HG02981 (cell line): ENCODE measurements around the gene SIRPD.
"Not testable (repeated sequence)": the region's sequence is repeated elsewhere in the genome, so short reads cannot be mapped to it uniquely, and the experiment has no call there.

ENCODE experiments used
- ATAC-seq: cut with Tn5 transposase; IDR thresholded peaks from one replicate; pipeline ENCODE4 v1.9.1; 2021; ENCODE audit warnings: mild to moderate bottlenecking, moderate library complexity; ENCODE audit not compliant: unreplicated experiment

SIRPD gene

GRCh38 chr20:1497371-1497770 is 60.1 kb downstream of the SIRPD start:
- not testable (repeated sequence) for ATAC-seq

GRCh38 chr20:1496930-1497329 is 60.6 kb downstream of the SIRPD start:
- no peak for ATAC-seq

DNA sequence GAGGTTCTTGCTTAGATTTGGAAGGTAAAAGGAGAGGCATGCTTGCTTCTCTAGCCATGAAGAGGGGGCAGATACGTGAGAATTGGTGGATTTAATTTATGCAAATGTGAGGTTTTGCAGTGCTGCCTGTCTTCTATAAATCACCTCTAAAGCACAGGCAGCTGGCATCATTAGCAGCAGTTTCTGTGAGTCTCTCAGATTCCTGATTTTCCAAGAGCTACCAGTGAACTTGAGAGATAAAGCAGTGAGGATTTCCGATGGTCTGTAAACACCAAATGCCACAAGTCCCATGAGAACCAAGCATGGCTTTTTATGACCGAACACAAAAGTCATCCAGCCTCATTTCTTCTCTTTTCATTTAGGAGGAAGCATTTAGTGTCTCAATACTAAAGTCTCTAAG is 63.1 kb downstream of the SIRPD start:
- ATAC-seq = no peak

DNA sequence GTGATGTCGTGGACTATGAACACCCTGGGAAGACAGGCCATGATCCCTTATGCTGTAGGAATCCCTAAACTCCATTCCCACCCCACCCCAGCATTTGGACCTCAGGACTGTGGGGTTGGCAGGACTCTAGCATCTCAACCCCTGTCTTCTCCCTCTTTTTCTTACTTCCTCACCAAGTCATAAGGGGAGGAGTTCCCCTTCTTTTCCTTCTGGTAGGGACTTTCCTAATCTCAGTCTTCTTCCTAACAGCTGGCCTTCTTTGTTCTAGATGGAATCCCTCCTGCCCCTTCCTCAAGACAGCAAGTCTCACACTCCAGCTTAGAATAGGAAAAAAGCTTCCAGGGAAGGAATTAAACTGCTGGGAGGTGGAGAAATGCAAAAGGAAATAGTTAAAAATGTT is 64.0 kb downstream of the SIRPD start:
- ATAC-seq = no peak

- no peak for ATAC-seq
These were observed 65.5 kb downstream of the SIRPD start for GRCh38 chr20:1491860-1492642.

- ATAC-seq = no peak
These were observed 66.1 kb downstream of the SIRPD start, which contains the start of gene SIRPB2 for GRCh38 chr20:1491281-1491840. TSS of gene SIRPB2 (minus strand) at chr20:1491420. CDS start at chr20:1491359, 61 bp downstream.

GRCh38 chr20:1490643-1491195 is 66.8 kb downstream of the SIRPD start:
- ATAC-seq = no peak

DNA sequence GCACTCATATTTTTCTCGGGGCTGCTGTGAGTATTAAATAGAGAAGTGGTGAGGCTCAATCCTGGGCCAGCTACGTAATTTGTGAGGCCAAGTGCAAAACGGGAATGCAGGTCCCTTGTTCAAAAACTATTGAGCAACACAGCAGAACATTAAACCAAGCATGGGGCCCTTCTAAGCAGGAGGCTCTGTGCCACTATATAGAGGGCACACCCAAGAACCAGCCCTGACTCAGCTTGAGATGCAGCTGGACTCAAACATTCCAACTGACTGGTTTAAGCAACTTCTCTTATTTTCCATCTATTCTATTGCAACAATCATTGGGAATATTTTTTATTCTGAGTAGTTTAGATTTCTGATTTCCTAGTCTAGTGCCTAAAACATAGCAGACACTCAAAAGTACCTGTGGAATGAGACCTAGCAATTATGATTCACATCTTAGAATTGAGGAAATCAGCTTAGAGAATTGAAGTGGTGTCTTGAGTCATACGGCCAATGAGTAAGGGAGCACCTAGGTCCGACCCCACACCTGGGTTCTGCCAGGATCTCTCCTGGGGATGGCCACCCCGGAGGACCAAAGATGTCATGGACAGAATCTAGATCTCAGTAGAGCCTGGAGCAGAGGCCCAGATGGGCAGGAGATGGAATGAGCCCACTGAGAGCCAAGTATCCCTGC is 67.6 kb downstream of the SIRPD start:
- no peak for ATAC-seq

DNA sequence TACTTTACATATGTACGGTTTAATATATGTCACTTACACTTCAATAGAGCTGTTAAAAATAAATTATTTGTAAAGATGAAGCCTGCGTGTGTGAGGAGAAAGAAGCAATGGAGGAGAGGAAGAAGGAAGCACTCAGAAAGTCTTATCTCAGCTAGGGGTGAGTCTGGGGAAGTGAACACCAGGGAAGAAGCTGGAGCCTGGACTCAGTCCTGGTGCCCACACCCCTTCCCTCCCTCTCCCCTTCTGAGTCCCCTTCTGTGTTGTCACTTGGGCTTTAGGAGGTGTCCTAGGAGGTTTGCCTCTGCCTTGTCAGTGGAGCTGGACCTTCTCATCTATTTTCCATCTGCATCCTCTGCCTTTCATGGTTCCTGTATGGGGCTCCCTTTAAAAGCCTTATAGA is 68.2 kb downstream of the SIRPD start:
- no peak for ATAC-seq

- no peak for ATAC-seq
These were observed 70.9 kb downstream of the SIRPD start for GRCh38 chr20:1486566-1486965.

- ATAC-seq = no peak
These were observed 72.9 kb downstream of the SIRPD start for GRCh38 chr20:1484438-1485116.
